NCI-H2196 (cell line): ENCODE measurements around the gene SAMD10.
A peak's percentile ranks its signal among the peaks of the same experiment; 100 is the strongest.

Source experiments
- DNase-seq: peaks from one replicate; lab custom pipeline; 2025; ENCODE audit not compliant: unreplicated experiment; lab: John Stamatoyannopoulos, UW

SAMD10 gene

GRCh38 chr20:63957690-63958441 lies 21.6 kb downstream of the SAMD10 start:
- DNase-seq = peak; percentile 77

- DNase-seq = peak; percentile 84
Observed at GRCh38 chr20:63957004-63957689, 22.3 kb downstream of the SAMD10 start.

GRCh38 chr20:63956664-63957003 lies 22.8 kb downstream of the SAMD10 start:
- no peak for DNase-seq

- DNase-seq = peak; percentile 90
Observed at GRCh38 chr20:63955827-63956663, 23.4 kb downstream of the SAMD10 start, which contains the start of gene UCKL1. UCKL1 (minus strand) TSS chr20:63956416; CDS start chr20:63956372, 44 bp downstream.

- DNase-seq = no peak
Observed at GRCh38 chr20:63955281-63955826, 24.1 kb downstream of the SAMD10 start.

GRCh38 chr20:63953764-63954429 lies 25.5 kb downstream of the SAMD10 start:
- no peak for DNase-seq

DNA sequence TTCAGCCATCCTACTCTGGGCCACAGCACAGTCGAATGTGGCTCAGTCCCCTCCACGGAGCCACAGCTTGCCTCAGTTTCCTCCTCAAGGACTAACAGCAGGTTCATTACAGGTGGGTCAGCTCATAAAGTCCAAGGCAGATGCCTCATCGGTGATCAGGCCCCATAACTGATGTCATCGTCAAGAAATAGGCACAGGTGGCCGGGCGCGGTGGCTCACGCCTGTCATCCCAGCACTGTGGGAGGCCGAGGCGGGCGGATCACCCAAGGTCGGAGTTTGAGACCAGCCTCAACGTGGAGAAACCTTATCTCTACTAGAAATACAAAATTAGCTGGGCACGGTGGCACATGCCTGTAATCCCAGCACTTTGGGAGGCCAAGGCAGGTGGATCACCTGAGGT lies 26.7 kb downstream of the SAMD10 start:
- DNase-seq = no peak

DNA sequence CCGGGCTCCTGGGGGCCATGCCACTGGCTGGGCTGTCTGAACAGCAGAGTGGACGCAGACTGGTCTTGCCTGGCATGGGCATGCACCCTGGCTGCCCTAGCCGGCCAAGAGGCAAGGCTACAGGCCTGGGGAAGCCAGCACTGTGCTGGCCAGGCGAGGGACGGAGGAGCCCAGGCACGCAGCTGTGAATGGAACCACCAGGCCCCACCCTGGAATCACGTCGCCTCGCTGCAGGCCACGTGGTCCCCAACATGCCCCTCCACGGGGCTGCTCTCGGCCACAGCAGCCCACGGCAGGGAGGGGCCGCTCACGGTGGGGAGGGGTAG lies 27.3 kb downstream of the SAMD10 start:
- DNase-seq = no peak

GRCh38 chr20:63951398-63952209 lies 27.8 kb downstream of the SAMD10 start:
- DNase-seq = no peak

DNA sequence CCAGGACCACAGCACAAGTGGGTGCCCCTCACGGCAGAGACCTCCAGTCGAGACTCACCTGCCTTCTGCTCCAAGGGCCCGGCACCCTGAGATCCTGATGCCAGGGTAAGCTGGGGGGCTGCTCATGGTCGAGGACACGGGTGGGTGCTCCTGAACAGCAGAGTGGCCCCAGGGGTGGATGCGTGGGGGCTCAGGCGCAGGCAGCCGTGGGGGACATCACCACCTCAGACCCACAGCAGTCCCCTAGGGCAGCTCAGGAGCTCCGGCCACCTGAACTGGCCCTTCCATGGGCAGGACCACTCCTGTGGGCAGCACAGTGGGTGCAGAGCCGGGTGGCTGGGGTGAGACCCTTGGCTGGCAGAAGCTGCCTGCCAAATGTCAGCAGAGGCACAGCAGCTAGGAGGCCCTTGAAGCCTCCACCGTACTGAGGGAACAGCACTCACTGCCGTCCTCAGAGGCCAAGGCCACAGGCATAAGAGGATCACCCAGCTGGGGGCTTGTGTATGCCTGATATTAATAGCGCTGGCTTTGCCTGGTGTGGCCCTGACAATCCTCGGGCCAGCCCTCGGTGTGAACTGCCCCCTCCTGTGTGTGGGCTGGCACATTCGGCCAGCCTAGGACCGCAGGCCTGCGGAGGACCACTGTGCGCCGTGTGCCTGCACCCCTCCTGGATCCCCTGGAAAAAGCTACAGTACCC lies 28.6 kb downstream of the SAMD10 start:
- DNase-seq = no peak

GRCh38 chr20:63947638-63948456 lies 31.6 kb downstream of the SAMD10 start:
- no peak for DNase-seq

DNA sequence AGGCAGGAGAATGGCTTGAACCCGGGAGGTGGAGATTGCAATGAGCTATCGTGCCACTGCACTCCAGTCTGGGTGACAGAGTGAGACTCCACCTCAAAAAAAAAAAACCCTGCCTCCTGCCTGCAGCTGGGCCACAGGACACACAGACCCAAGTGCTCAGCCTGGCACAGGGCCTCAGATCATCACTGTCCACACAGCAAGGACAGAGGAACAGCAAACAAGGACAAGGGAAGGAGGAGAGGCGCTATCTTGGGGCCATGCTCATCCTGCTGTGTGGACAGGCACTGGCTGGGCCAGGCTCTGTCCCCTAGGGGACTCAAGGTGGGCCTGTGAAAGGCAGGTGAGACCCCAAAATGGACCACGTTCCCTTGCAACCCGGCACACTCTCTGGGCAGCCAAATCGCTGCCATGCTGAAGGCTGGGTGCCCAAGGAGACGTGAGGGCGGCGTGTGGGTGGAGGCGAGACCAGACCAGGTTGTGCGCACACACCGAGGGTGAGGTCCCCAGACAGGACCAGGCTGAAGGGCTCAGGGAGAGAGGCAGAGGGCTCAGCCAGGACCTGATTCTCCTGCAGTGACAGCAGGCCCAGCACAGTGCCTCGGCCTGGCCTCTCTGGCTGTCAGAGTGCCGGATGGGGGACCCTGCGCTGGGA lies 32.3 kb downstream of the SAMD10 start:
- no peak for DNase-seq

DNA sequence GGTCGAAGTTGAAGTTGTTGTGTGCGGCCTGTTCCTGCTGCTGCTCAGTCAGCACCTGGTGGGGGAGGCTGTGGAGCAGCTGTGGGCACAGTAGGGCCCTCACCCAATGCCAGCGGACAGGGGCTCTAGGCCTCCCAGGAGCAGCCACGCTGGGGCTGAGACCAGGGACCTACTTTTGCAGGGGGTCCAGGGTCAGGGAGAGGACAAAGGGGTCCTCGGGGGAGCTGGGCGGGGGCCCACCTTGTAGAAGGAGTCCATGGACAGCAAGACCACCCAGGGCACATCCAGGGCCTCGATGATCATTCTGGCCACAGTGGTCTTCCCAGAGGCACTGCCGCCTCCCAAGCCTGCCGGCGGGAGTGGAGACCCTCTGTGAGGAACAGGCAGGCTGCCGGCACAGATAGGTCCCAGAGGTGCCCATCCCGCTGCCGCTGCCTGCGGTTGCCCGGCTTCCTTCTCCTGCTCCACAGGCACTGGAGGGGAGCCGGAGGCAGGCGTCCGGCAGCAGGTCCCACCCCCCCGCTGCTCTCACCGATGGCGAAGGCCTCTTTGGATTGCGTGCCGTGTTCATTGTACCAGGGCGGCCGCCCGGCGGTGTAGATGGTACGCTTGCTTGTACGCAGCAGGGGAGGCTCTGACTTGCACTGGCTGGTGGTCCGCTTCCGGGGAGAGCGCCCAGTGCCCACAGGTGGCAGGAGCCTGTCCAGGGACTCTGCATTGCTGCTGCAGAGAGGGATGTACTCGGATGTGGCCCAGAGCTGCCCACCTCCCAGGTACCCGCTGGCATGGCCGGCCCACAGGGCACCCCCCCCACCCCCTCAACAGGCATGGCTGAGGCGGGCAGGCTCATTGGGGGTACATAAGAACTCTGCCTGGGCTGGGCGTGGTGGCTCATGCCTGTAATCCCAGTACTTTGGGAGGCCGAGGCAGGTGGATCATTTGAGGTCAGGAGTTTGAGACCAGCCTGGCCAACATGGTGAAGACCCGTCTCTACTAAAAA lies 33.2 kb downstream of the SAMD10 start:
- DNase-seq = no peak

DNA sequence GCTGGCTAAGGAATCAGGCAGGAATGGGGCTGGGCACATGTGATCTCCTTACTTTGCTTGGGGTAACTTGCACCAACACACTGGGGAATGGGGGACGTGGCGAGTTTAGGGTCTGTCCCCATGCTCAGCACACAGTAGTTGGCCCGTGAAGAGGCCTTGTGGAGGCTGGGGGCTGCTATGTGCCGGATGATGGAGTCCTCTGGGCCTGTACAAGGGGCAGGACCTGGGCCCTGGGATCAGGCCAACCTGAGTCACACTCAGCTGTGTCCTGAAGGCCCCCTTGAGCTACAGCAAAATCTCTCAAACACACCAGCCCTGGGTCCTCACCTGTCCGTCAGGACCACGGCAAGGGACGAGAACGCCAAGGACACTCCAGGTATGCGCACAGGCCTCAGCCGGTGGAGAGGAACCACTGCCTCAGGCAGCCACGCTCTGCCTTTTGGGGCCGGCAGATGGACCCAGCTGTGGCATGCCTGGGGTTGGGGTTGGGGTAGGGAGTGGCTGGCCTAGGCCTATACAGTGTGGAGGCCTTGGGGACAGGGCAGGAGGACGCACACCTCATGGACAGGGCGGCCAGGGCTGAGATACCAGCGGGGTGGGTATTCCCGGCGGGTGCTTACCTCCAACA lies 34.3 kb downstream of the SAMD10 start:
- DNase-seq = no peak

- DNase-seq = no peak
Observed at GRCh38 chr20:63944078-63944941, 35.1 kb downstream of the SAMD10 start.

- DNase-seq = no peak
Observed at GRCh38 chr20:63943808-63944077, 35.7 kb downstream of the SAMD10 start.
